B cell (primary cell): ENCODE measurements around the gene ZBTB43. TPM values are rescaled to one million over a fixed set of nuclear protein-coding genes. Genes with fewer than 3 reads are reported as not detected.
"Not testable (repeated sequence)": the region's sequence is repeated elsewhere in the genome, so short reads cannot be mapped to it uniquely, and the experiment has no call there.

Experiments used
- ATAC-seq: fragments of 200-7000 bp; cut with Tn5 transposase; one replicate; pipeline ENCODE4 v1.10.0; 2021; ENCODE audit warnings: low read depth, mild to moderate bottlenecking, moderate number of reproducible peaks, moderate library complexity
- CTCF ChIA-PET: fragments of 350-600 bp; sonication (Branson Sonifier 250); formaldehyde crosslinking; loops from one replicate; lab custom pipeline; 2021; ENCODE audit warnings: antibody characterized with exemption, inconsistent platforms; lab: Charles Lee
- POLR2A ChIA-PET: fragments of 350-600 bp; sonication (Branson Sonifier 250); formaldehyde crosslinking; loops from one replicate; lab custom pipeline; 2021; ENCODE audit warnings: antibody characterized with exemption; lab: Charles Lee
- DNase-seq: peaks from one replicate; pipeline ENCODE4 v3.0.0; 2013
- H2AFZ ChIP-seq: 2 replicates; pipeline ENCODE4 v1.6.1; 2012; ENCODE audit warnings: mild to moderate bottlenecking, low read depth, low read length; ENCODE audit not compliant: insufficient read depth, poor library complexity, severe bottlenecking
- H3K27ac ChIP-seq, 2 donors: 1 replicate in 1 of 2; 2 replicates in 1 of 2; pipeline ENCODE4 v1.5.1; 2012 to 2013; ENCODE audit warnings: low read length in 2 of 2, mild to moderate bottlenecking in 2 of 2, moderate library complexity in 1 of 2
- H3K27me3 ChIP-seq, 4 experiments: fragments of 200-600 bp in 1 of 4; sonication (generic) in 1 of 4; replicated peaks in 1 of 4; 1 replicate in 2 of 4; 2 replicates in 2 of 4; pipeline versions ENCODE4 v1.6.1 to v1.7.0; 2013 to 2016; ENCODE audit warnings: low read length in 3 of 4, mild to moderate bottlenecking in 2 of 4, mixed read lengths in 1 of 4, moderate library complexity in 1 of 4; ENCODE audit not compliant: insufficient read depth in 4 of 4, control insufficient read depth in 3 of 4; ENCODE audit errors: control extremely low read depth in 1 of 4
- H3K36me3 ChIP-seq, 2 experiments: replicated peaks in 1 of 2; 1 replicate in 1 of 2; 2 replicates in 1 of 2; pipeline versions ENCODE4 v1.6.1 to v1.7.1; 2013; ENCODE audit warnings: low read length in 1 of 2; ENCODE audit not compliant: insufficient read depth in 2 of 2, control insufficient read depth in 1 of 2; ENCODE audit errors: control extremely low read depth in 1 of 2, extremely low read depth in 1 of 2
- H3K4me1 ChIP-seq, 2 donors: fragments of 200-600 bp in 1 of 2; sonication (generic) in 1 of 2; 1 replicate in 1 of 2; 2 replicates in 1 of 2; pipeline versions ENCODE4 v1.5.1 to v1.6.1; 2013 to 2017; ENCODE audit warnings: low read length in 2 of 2; ENCODE audit not compliant: control insufficient read depth in 2 of 2, insufficient read depth in 2 of 2
- H3K4me2 ChIP-seq: replicated peaks from 2 replicates; pipeline ENCODE3; 2012; ENCODE audit warnings: mild to moderate bottlenecking, low read depth, low read length; ENCODE audit not compliant: poor library complexity, severe bottlenecking
- H3K4me3 ChIP-seq, 5 experiments: fragments of 200-600 bp in 1 of 5; sonication (generic) in 1 of 5; 1 replicate in 3 of 5; 2 replicates in 2 of 5; pipeline versions ENCODE4 v1.5.1 to v1.7.0; 2011 to 2016; ENCODE audit warnings: low read length in 4 of 5, mild to moderate bottlenecking in 4 of 5, low read depth in 2 of 5, control low read depth in 1 of 5, moderate library complexity in 1 of 5; ENCODE audit not compliant: insufficient read depth in 1 of 5; ENCODE audit errors: control extremely low read depth in 1 of 5, extremely low read depth in 1 of 5
- H3K79me2 ChIP-seq: fragments of 200-600 bp; sonication (generic); one replicate; pipeline ENCODE4 v1.6.0; 2016; ENCODE audit warnings: low read length; ENCODE audit not compliant: control insufficient read depth, insufficient read depth
- H3K9ac ChIP-seq: fragments of 200-600 bp; sonication (generic); 2 replicates; pipeline ENCODE4 v1.6.1; 2017; ENCODE audit warnings: mild to moderate bottlenecking, low read length, moderate library complexity
- H3K9me3 ChIP-seq, 3 donors: one replicate each; pipeline versions ENCODE4 v1.6.1 to v1.7.1; 2013; ENCODE audit warnings: low read length in 2 of 3; ENCODE audit not compliant: control insufficient read depth in 2 of 3, insufficient read depth in 1 of 3; ENCODE audit errors: control extremely low read depth in 1 of 3
- H4K20me1 ChIP-seq: 2 replicates; pipeline ENCODE4 v1.6.0; 2012; ENCODE audit warnings: mild to moderate bottlenecking, low read length; ENCODE audit not compliant: insufficient read depth, control insufficient read depth, poor library complexity, severe bottlenecking
- H3K27ac Mint-ChIP-seq: one replicate; pipeline ENCODE4 v1.8.0; 2021; ENCODE audit warnings: mixed read lengths
- H3K27me3 Mint-ChIP-seq: one replicate; pipeline ENCODE4 v1.8.0; 2021; ENCODE audit warnings: mixed read lengths
- H3K4me1 Mint-ChIP-seq: one replicate; pipeline ENCODE4 v1.8.0; 2021; ENCODE audit warnings: mixed read lengths
- H3K4me3 Mint-ChIP-seq: one replicate; pipeline ENCODE4 v1.8.0; 2021; ENCODE audit warnings: mixed read lengths
- H3K9me3 Mint-ChIP-seq: one replicate; pipeline ENCODE4 v1.8.0; 2022; ENCODE audit warnings: mixed read lengths; ENCODE audit not compliant: insufficient read depth
- CTCF ChIP-seq: fragments of 200-600 bp; IDR thresholded peaks from one replicate; pipeline ENCODE4 v1.8.0; 2022; ENCODE audit warnings: antibody characterized with exemption, mild to moderate bottlenecking
- EZH2 ChIP-seq: IDR thresholded peaks from 2 replicates; pipeline ENCODE4 v1.6.1; 2012; ENCODE audit warnings: borderline replicate concordance, low read depth, mild to moderate bottlenecking, moderate library complexity, low read length; ENCODE audit not compliant: insufficient read depth, poor library complexity, severe bottlenecking
- WGBS: methylation state at CpG from one replicate; pipeline ENCODE4 v1.1.5; 2013; ENCODE audit warnings: missing lambda C conversion rate; ENCODE audit not compliant: insufficient coverage; 5-methylcytosine and 5-hydroxymethylcytosine counted together
- intact Hi-C: fragments of 100-400 bp; cut with micrococcal nuclease; formaldehyde crosslinking; loops from one replicate; pipeline ENCODE4 v1.10.0; 2022
- polyA plus RNA-seq: library from polyadenylated mRNA; depleted of rRNA; stranded (reverse); fragments of >200 nt; gene quantifications from 2 replicates; pipeline ENCODE4 v1.2.3, GENCODE V29; 2012
- total RNA-seq, 2 donors: library from RNA; stranded (reverse); fragments of 120-200 nt in 1 of 2; gene quantifications; 1 replicate in 1 of 2; 2 replicates in 1 of 2; pipeline versions ENCODE4 v1.2.3 to v1.2.4, GENCODE V29; 2013 to 2022

Gene ZBTB43
- total and polyA plus RNA-seq, 2 donors (not counting 1 experiment from before 2014, with no cell fraction given) = 7.0 to 20.2 TPM

GRCh38 chr9:126822873-126823272 lies 18.0 kb downstream of the ZBTB43 start:
- H3K27me3 Mint-ChIP-seq = no peaks in the 10 kb centered on the region
- Histone ChIP-seq H3K27me3 (no peaks in the 10 kb centered on the region), H3K4me1 (peaks cover 0 to 5% of the 10 kb centered on the region in 2 donors), H3K9me3 (peaks cover 5 to 25% (median 13%) of the 10 kb centered on the region in 3 donors), H3K27ac (no peak overlapping the region), H3K79me2 (peaks cover 57% of the 10 kb centered on the region), H3K36me3 (peaks cover 7 to 36% of the 10 kb centered on the region in 2 experiments), H3K9ac (no peak overlapping the region), H3K4me3 (no peak overlapping the region), H2AFZ (no peak overlapping the region), H4K20me1 (peaks cover 18% of the 10 kb centered on the region), H3K4me2 (no peak overlapping the region)
- H3K27ac Mint-ChIP-seq = no peak overlapping the region
- CTCF ChIA-PET = no interaction called here
- peaks cover 12% of the 10 kb centered on the region for H3K9me3 Mint-ChIP-seq
- POLR2A ChIA-PET = no interaction called here
- intact Hi-C loops = no loop called here
- ATAC-seq = no peak
- H3K4me1 Mint-ChIP-seq = peaks cover 17% of the 10 kb centered on the region
- TF ChIP-seq EZH2 = no peak
- TF ChIP-seq CTCF = no peak
- no peak for DNase-seq
- H3K4me3 Mint-ChIP-seq = no peak overlapping the region
- WGBS = no CpG with 5 or more reads among the region's 1 CpG

GRCh38 chr9:126824052-126824451 lies 19.2 kb downstream of the ZBTB43 start:
- H2AFZ ChIP-seq, H3K9ac ChIP-seq, H3K27me3 ChIP-seq, H3K27ac Mint-ChIP-seq, H3K4me1 ChIP-seq, H3K4me3 Mint-ChIP-seq, H3K9me3 Mint-ChIP-seq, H3K27ac ChIP-seq, DNase-seq, H3K27me3 Mint-ChIP-seq, POLR2A ChIA-PET, H3K4me3 ChIP-seq, intact Hi-C loops, ATAC-seq, H3K4me2 ChIP-seq: not testable (repeated sequence)
- Histone ChIP-seq H3K9me3 (peaks cover 2 to 13% (median 5%) of the 10 kb centered on the region in 3 donors), H3K79me2 (peaks cover 45% of the 10 kb centered on the region), H3K36me3 (peaks cover 0 to 25% of the 10 kb centered on the region in 2 experiments), H4K20me1 (peaks cover 18% of the 10 kb centered on the region)
- WGBS = 100% methylated on average over 4 of the region's 7 CpGs
- CTCF ChIA-PET = interaction anchor here (1.6 kb wide), 1 partner anchor 117 kb away, joined by 3 read pairs; no protein-coding TSS in a partner anchor
- H3K4me1 Mint-ChIP-seq = peaks cover 18% of the 10 kb centered on the region
